22Rv1 (cell line): ENCODE results near the gene CDK6.

ENCODE experiments used
- H3K27ac ChIP-seq: fragments of 450-650 bp; 2 replicates; pipeline ENCODE4 v1.5.1; 2017
- CTCF ChIP-seq: fragments of 450-650 bp; IDR thresholded peaks from 2 replicates; pipeline ENCODE4 v1.5.1; 2017; ENCODE audit warnings: mild to moderate bottlenecking
- ZFX ChIP-seq: fragments of 450-650 bp; IDR thresholded peaks from 2 replicates; pipeline ENCODE4 v1.6.1; 2017; ENCODE audit warnings: antibody characterized with exemption, borderline replicate concordance

The CDK6 gene

GRCh38 chr7:92714767-92715166 is 121.6 kb downstream of the CDK6 start:
- TF ChIP-seq ZFX (no peak), CTCF (no peak)
- no peak overlapping the region for H3K27ac ChIP-seq

GRCh38 chr7:92714280-92714679 is 122.1 kb downstream of the CDK6 start:
- no peak overlapping the region for H3K27ac ChIP-seq
- TF ChIP-seq ZFX (no peak), CTCF (no peak)

GRCh38 chr7:92709912-92710311 is 126.5 kb downstream of the CDK6 start:
- no peak overlapping the region for H3K27ac ChIP-seq
- TF ChIP-seq ZFX (no peak), CTCF (no peak)

GRCh38 chr7:92709150-92709549 is 127.2 kb downstream of the CDK6 start:
- no peak overlapping the region for H3K27ac ChIP-seq
- TF ChIP-seq ZFX = no peak
- no peak for TF ChIP-seq CTCF

GRCh38 chr7:92708111-92709042 is 128.0 kb downstream of the CDK6 start:
- no peak overlapping the region for H3K27ac ChIP-seq
- TF ChIP-seq CTCF (no peak), ZFX (no peak)

- H3K27ac ChIP-seq = no peak overlapping the region
- TF ChIP-seq ZFX (no peak), CTCF (no peak)
Observed at GRCh38 chr7:92707435-92707834, 128.9 kb downstream of the CDK6 start.

- H3K27ac ChIP-seq = no peak overlapping the region
- TF ChIP-seq CTCF (no peak), ZFX (no peak)
Observed at GRCh38 chr7:92706563-92706962, 129.8 kb downstream of the CDK6 start.
